OCI-LY3 (cell line): Measurements from ENCODE around the gene TPH2.

Source experiments
- H2AFZ ChIP-seq: fragments of 200-600, 300-600 bp; shearing (Covaris generic); 2 replicates; pipeline ENCODE4 v1.6.0; 2014; ENCODE audit warnings: antibody characterized with exemption, low read depth, low read length
- H3K27ac ChIP-seq: fragments of 200-600, 300-600 bp; sonication (generic); 2 replicates; pipeline ENCODE4 v1.5.1; 2014; ENCODE audit warnings: mild to moderate bottlenecking, low read length, moderate library complexity, mixed read lengths
- H3K27me3 ChIP-seq: fragments of 200-600, 300-600 bp; sonication (generic); 2 replicates; pipeline ENCODE4 v1.6.1; 2014; ENCODE audit warnings: low read depth, low read length, mixed read lengths
- H3K36me3 ChIP-seq: fragments of 200-600, 300-600 bp; sonication (generic); replicated peaks from 2 replicates; pipeline ENCODE3; 2014; ENCODE audit warnings: low read depth, low read length, mixed read lengths
- H3K4me1 ChIP-seq: fragments of 300-600, 200-600 bp; sonication (generic); 2 replicates; pipeline ENCODE4 v1.6.1; 2014; ENCODE audit warnings: low read length, mixed read lengths
- H3K4me2 ChIP-seq: fragments of 200-600, 300-600 bp; sonication (generic); 2 replicates; pipeline ENCODE4 v1.6.1; 2014; ENCODE audit warnings: low read length, mixed read lengths
- H3K4me3 ChIP-seq: fragments of 300-600, 200-600 bp; sonication (generic); 2 replicates; pipeline ENCODE4 v1.5.1; 2014; ENCODE audit warnings: antibody characterized with exemption, mild to moderate bottlenecking, low read length, moderate library complexity
- H3K79me2 ChIP-seq: fragments of 300-600, 200-600 bp; shearing (Covaris generic); 2 replicates; pipeline ENCODE4 v1.6.1; 2014; ENCODE audit warnings: mild to moderate bottlenecking, low read length, mixed read lengths
- H3K9ac ChIP-seq: fragments of 300-600, 200-600 bp; shearing (Covaris generic); 2 replicates; pipeline ENCODE4 v1.6.0; 2014; ENCODE audit warnings: mild to moderate bottlenecking, low read length, moderate library complexity
- H3K9me3 ChIP-seq: fragments of 200-600, 300-600 bp; shearing (Covaris generic); 2 replicates; pipeline ENCODE4 v1.6.1; 2014; ENCODE audit warnings: low read length, mixed read lengths; ENCODE audit not compliant: insufficient read depth
- H4K20me1 ChIP-seq: fragments of 200-600, 300-600 bp; sonication (generic); 2 replicates; pipeline ENCODE4 v1.6.1; 2016; ENCODE audit warnings: low read length, mixed read lengths; ENCODE audit not compliant: insufficient read depth
- EZH2phosphoT487 ChIP-seq: fragments of 200-600 bp; shearing (Covaris generic); IDR thresholded peaks from 2 replicates; pipeline ENCODE4 v1.6.1; 2018; ENCODE audit warnings: antibody characterized with exemption, mixed run types, low read depth
- TF ChIP-seq, protein P1 (sequence below): fragments of 200-600, 300-600 bp; sonication (generic); IDR thresholded peaks from 2 replicates; pipeline ENCODE4 v1.5.1; 2014; ENCODE audit warnings: antibody characterized with exemption, low read length, low read depth

TPH2 gene

GRCh38 chr12:71938728-71939385 is at the start of gene TPH2:
TPH2 (plus strand) TSS chr12:71938845; CDS start chr12:71938987, 142 bp downstream.
- H3K9me3 ChIP-seq = peaks cover 5% of the 10 kb centered on the region; the same call in 1 of the 2 replicates

GRCh38 chr12:71890475-71890874 is 48.2 kb upstream of the TPH2 start:
- no peak overlapping the region for H3K4me3 ChIP-seq
- peaks cover 4% of the 10 kb centered on the region; the same call in 1 of the 2 replicates for H3K4me1 ChIP-seq
- no peak overlapping the region for H3K9ac ChIP-seq
- no peaks in the 10 kb centered on the region for H3K27me3 ChIP-seq
- TF ChIP-seq EZH2phosphoT487 = no peak
- TF ChIP-seq, protein P1, sequence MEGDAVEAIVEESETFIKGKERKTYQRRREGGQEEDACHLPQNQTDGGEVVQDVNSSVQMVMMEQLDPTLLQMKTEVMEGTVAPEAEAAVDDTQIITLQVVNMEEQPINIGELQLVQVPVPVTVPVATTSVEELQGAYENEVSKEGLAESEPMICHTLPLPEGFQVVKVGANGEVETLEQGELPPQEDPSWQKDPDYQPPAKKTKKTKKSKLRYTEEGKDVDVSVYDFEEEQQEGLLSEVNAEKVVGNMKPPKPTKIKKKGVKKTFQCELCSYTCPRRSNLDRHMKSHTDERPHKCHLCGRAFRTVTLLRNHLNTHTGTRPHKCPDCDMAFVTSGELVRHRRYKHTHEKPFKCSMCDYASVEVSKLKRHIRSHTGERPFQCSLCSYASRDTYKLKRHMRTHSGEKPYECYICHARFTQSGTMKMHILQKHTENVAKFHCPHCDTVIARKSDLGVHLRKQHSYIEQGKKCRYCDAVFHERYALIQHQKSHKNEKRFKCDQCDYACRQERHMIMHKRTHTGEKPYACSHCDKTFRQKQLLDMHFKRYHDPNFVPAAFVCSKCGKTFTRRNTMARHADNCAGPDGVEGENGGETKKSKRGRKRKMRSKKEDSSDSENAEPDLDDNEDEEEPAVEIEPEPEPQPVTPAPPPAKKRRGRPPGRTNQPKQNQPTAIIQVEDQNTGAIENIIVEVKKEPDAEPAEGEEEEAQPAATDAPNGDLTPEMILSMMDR = no peak
- H2AFZ ChIP-seq = no peak overlapping the region
- peaks cover 13% of the 10 kb centered on the region for H3K36me3 ChIP-seq
- no peak overlapping the region for H3K27ac ChIP-seq
- H3K9me3 ChIP-seq = no peaks in the 10 kb centered on the region
- H4K20me1 ChIP-seq = no peaks in the 10 kb centered on the region
- no peaks in the 10 kb centered on the region for H3K79me2 ChIP-seq
- no peak overlapping the region for H3K4me2 ChIP-seq

More at GRCh38 chr12:71938728-71939385, at the start of gene TPH2:
- Histone ChIP-seq H3K4me2 (peak within 1 kb of the TSS; percentile 19; the same call in 1 of the 2 replicates), H2AFZ (no peak within 1 kb of the TSS), H3K36me3 (peaks cover 3% of the 10 kb centered on the region), H3K9ac (no peak within 1 kb of the TSS), H3K79me2 (no peaks in the 10 kb centered on the region), H3K27me3 (peaks cover 59% of the 10 kb centered on the region), H3K4me1 (peaks cover 12% of the 10 kb centered on the region), H3K4me3 (no peak within 1 kb of the TSS), H3K27ac (no peak within 1 kb of the TSS), H4K20me1 (no peaks in the 10 kb centered on the region)
- TF ChIP-seq, protein P1 = peak; percentile 75
- TF ChIP-seq EZH2phosphoT487 = no peak

GRCh38 chr12:71892059-71892458 is 46.6 kb upstream of the TPH2 start:
- Histone ChIP-seq H3K9me3 (no peaks in the 10 kb centered on the region), H3K9ac (no peak overlapping the region), H2AFZ (no peak overlapping the region), H3K27me3 (no peaks in the 10 kb centered on the region), H3K4me1 (peaks cover 4% of the 10 kb centered on the region; the same call in 1 of the 2 replicates), H3K4me2 (no peak overlapping the region), H3K4me3 (no peak overlapping the region), H3K79me2 (no peaks in the 10 kb centered on the region), H3K36me3 (peaks cover 13% of the 10 kb centered on the region), H3K27ac (no peak overlapping the region), H4K20me1 (no peaks in the 10 kb centered on the region)
- TF ChIP-seq, protein P1 = no peak
- no peak for TF ChIP-seq EZH2phosphoT487

- Histone ChIP-seq H4K20me1 (no peaks in the 10 kb centered on the region), H3K4me2 (no peak overlapping the region), H3K79me2 (no peaks in the 10 kb centered on the region), H3K27me3 (no peaks in the 10 kb centered on the region), H3K9ac (no peak overlapping the region), H3K9me3 (no peaks in the 10 kb centered on the region), H3K36me3 (peaks cover 19% of the 10 kb centered on the region), H3K4me3 (no peak overlapping the region), H3K27ac (no peak overlapping the region), H2AFZ (no peak overlapping the region), H3K4me1 (no peaks in the 10 kb centered on the region)
- TF ChIP-seq, protein P1 = no peak
- TF ChIP-seq EZH2phosphoT487 = no peak
These were observed 42.3 kb upstream of the TPH2 start for GRCh38 chr12:71896205-71896882.
